ENCODE results near the gene INMT. TPM values are rescaled to one million over a fixed set of nuclear protein-coding genes. Genes with fewer than 3 reads are reported as not detected.

The INMT gene
- total RNA-seq, 3 donors from 2014 or later, result 1.6 to 7.5 (median 7.2) TPM

GRCh38 chr7:30752484-30752883, 549 bp downstream of the INMT start:
- Histone ChIP-seq H3K9me3 (no peaks in the 10 kb centered on the region), H3K4me1 (ENCODE audit: low read depth) (peaks cover 17% of the 10 kb centered on the region), H3K4me3 (no peak overlapping the region), H3K36me3 (ENCODE audit: low read depth) (no peaks in the 10 kb centered on the region)
- intact Hi-C loops (cut with DNase I, micrococcal nuclease), result no loop called here
- no peak for TF ChIP-seq CTCF (IDR thresholded peaks at IDR 0.05)
- no peak for DNase-seq
- ATAC-seq, result no peak

- Histone ChIP-seq H3K9me3 (no peaks in the 10 kb centered on the region), H3K4me3 (no peak overlapping the region), H3K4me1 (ENCODE audit: low read depth) (peaks cover 17% of the 10 kb centered on the region), H3K36me3 (ENCODE audit: low read depth) (no peaks in the 10 kb centered on the region)
- TF ChIP-seq CTCF (IDR thresholded peaks at IDR 0.05), result no peak
- DNase-seq (peak; percentile 58 to 72 (median 60)), ATAC-seq (peak; percentile 5)
- intact Hi-C loops (cut with DNase I, micrococcal nuclease), result no loop called here
Measured at GRCh38 chr7:30752979-30753378, 1.0 kb downstream of the INMT start.

GRCh38 chr7:30754315-30754877, 2.5 kb downstream of the INMT start:
- no peak for ATAC-seq
- intact Hi-C loops (cut with DNase I, micrococcal nuclease), result no loop called here

GRCh38 chr7:30755384-30756154, 3.6 kb downstream of the INMT start:
- no peak for TF ChIP-seq CTCF (IDR thresholded peaks at IDR 0.05)
- ATAC-seq, result no peak
- DNase-seq, result no peak
- peaks cover 17% of the 10 kb centered on the region for H3K4me1 ChIP-seq (ENCODE audit: low read depth)
- H3K4me3 ChIP-seq, result no peak overlapping the region
- no peaks in the 10 kb centered on the region for H3K9me3 ChIP-seq
- H3K36me3 ChIP-seq (ENCODE audit: low read depth), result no peaks in the 10 kb centered on the region
- intact Hi-C loops (cut with DNase I, micrococcal nuclease), result no loop called here

More at GRCh38 chr7:30754315-30754877, 2.5 kb downstream of the INMT start:
- TF ChIP-seq CTCF (IDR thresholded peaks at IDR 0.05), result no peak
- H3K4me3 ChIP-seq, result no peak overlapping the region
- no peaks in the 10 kb centered on the region for H3K9me3 ChIP-seq
- no peaks in the 10 kb centered on the region for H3K36me3 ChIP-seq (ENCODE audit: low read depth)
- DNase-seq, result no peak
- H3K4me1 ChIP-seq (ENCODE audit: low read depth), result peaks cover 17% of the 10 kb centered on the region

GRCh38 chr7:30757342-30757692, 5.4 kb downstream of the INMT start:
- Histone ChIP-seq H3K9me3 (no peaks in the 10 kb centered on the region), H3K4me3 (no peak overlapping the region), H3K4me1 (ENCODE audit: low read depth) (peaks cover 3% of the 10 kb centered on the region), H3K36me3 (ENCODE audit: low read depth) (no peaks in the 10 kb centered on the region)
- DNase-seq, result no peak
- TF ChIP-seq CTCF (IDR thresholded peaks at IDR 0.05), result no peak
- intact Hi-C loops (cut with DNase I, micrococcal nuclease), result no loop called here
- ATAC-seq, result no peak
